GM18858 (cell line): ENCODE data around the gene TAF6.

Experiments
- ATAC-seq: cut with Tn5 transposase; IDR thresholded peaks from one replicate; pipeline ENCODE4 v1.9.1; 2021; ENCODE audit not compliant: unreplicated experiment

The TAF6 gene

DNA sequence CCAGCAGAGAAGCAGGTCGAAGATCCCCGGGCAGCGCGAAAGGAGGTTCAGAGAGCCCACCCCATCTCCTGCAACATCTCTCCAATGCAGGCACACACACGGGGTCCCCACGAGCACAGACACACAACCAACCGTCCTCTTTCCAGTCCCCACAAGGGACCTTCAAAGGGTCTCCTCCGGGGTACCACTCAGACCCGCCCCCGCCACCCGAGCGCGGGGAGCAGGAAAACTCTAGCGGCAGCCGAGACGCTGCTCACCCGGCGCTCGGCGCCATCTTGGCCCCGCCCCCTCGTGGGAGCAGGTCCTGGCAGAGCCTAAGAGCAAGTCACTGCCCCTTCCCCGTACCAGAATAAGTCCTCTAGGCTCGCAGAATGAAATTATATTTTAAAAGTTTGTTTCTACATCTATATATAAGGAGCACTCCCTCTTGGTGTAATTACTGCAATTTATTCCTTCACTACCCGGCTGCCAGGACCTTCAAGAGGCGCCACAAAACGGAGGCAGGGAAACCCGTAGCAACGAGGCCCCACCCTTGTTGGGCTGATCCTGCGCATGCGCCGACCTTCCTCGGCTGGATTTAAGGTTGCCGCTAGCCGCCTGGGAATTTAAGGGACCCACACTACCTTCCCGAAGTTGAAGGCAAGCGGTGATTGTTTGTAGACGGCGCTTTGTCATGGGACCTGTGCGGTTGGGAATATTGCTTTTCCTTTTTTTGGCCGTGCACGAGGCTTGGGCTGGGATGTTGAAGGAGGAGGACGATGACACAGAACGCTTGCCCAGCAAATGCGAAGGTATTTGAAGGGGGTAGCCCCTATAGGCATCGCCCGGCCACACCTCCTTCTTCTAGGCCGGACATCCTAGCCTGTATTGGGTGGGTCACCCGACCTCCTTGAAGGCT, at the start of gene TAF6, which contains the start of gene CNPY4:
Gene TAF6 (minus strand): TSS at position 287 of the 898 bp plus-strand sequence. CDS start 5,149 bp downstream, outside the sequence.
Gene CNPY4 (plus strand): TSS at position 563 of the 898 bp plus-strand sequence. CDS start 111 bp downstream, at position 674.
- peak; percentile 50 for ATAC-seq

GRCh38 chr7:100167912-100168323, 48.8 kb upstream of the TAF6 start:
- ATAC-seq, result no peak

- no peak for ATAC-seq
These were observed 48.1 kb upstream of the TAF6 start for GRCh38 chr7:100166970-100167911.

GRCh38 chr7:100166317-100166940, 47.3 kb upstream of the TAF6 start:
- ATAC-seq, result no peak

GRCh38 chr7:100163871-100164270, 44.7 kb upstream of the TAF6 start:
- no peak for ATAC-seq

DNA sequence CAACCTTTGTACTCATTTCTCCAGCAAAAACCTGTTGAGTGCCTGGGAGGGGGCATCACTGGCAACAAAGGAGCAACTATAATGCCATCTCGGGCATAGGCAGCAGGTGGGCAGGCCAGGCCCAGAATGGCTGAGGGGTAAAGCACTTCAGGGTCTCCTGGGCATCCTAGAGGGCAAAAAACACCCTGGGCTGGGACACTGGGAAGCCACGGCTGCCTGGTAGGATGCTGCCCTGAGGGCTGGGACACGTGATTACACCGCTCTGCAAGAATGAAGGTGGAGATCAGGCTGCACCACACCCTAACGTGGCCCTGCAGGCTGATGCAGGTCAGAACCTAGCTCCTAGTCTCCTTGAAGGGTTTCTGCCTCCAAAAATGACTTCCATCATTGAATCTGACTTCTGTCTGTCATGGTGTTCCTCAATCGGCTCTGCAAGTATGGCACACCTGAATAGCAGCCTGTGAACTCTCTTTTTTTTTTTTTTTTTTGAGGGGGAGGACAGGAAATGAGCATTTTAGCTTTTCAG, 43.9 kb upstream of the TAF6 start:
- no peak for ATAC-seq

- no peak for ATAC-seq
These were observed 40.9 kb upstream of the TAF6 start for GRCh38 chr7:100160067-100160466.

GRCh38 chr7:100159099-100159623, 40.0 kb upstream of the TAF6 start:
- ATAC-seq, result no peak

DNA sequence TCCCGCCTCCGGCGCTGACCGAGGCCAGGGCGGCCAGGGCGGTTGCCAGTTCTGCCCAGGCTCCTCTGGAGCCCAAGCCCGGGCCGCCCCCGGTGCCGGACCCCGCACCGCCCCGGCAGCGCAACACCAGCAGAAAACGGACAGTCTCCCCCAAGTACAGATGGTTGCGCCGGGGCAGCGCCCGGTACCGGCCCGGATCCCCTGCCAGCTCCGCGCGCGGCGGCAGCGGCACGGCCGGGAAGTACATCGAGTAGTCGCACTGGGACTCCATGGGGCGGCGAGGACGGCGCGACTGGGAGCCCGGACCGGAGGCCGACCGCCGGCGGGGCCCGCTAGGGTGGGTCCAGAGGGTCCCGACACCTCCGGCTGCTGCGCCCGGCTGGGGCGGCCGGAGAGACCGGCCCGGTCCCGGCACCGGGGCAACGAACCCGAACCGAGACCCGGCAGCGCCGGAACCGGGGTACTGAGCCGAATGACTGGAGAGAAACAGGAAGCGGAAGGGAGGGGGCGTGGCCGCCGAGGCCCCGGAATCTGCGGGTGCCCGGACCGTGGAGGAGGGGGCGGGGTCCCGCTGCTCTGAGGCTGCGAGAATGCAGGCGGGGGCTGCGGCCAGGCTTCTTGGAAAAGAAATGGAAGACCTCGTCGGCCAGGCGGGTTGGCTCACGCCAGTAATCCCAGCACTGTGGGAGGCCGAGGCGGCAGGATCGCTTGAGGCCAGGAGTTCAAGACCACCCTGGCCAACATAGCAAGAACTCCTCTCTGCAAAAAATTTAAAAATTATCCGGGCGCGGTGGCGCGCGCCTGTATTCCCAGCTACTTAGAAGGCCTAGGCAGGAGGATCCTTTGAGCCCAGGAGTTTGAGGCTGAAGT, 39.3 kb upstream of the TAF6 start, which contains the start of gene TRAPPC14:
Gene TRAPPC14 (minus strand): TSS at position 495 of the 870 bp plus-strand sequence. CDS start 224 bp downstream, at position 271.
- ATAC-seq, result peak; percentile 80

GRCh38 chr7:100157334-100158228, 38.4 kb upstream of the TAF6 start:
- ATAC-seq, result no peak

DNA sequence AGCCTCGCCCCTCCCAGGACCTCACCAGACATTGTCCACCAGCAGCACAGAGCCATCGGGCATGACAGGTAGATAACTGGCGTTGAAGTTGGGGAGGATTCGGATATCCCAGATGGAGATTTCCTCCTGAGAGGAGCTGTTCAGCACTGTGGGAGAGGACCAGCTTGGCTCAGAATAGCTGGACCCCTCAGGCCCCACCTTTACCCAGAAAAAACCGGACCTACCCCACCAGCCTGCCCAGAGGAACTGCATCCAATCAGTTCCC, 37.8 kb upstream of the TAF6 start:
- no peak for ATAC-seq

GRCh38 chr7:100156331-100157068, 37.3 kb upstream of the TAF6 start:
- ATAC-seq, result no peak

GRCh38 chr7:100155553-100156317, 36.6 kb upstream of the TAF6 start:
- no peak for ATAC-seq

DNA sequence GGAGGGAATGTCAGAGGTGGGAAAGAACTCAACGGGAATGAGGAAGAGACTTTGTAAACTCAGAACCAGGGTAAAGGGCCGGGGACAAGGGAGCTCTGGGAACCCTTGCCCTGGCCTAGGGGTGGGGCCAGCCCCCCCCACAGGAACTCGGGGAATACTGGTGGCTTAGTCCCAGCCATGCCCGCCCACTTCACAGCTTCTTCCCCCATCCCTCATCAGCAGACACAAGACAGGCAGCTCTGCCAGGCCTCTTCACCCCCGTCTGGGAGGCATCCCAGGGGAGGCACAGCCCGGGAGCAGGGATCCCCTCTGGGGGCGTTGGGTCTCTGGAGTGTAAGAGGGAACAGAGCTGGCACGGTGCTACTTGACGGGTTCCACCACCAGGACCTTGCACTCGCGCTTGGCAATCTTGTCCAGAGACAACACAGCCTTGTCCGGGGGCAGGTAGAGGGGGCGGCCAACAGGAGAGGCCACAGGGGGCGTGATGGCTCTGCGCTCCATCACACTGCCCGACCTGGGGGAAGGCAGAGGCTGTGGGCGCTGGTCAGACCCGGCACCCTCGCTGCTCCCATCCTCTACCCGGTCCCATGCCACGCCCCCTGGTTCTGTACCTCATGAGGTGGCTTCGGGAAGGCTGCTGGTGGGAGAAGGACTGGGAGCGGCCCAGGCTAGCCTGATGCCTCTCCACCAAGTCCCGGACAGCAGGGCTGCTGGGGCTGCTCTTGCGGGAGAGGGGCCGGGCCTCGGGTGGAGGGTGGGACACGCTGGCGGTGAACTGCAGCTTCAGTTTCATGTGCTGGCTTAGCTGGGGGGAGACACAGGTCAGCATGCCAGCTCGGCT, 35.7 kb upstream of the TAF6 start:
- ATAC-seq, result no peak

- no peak for ATAC-seq
These were observed 34.8 kb upstream of the TAF6 start for GRCh38 chr7:100153708-100154535.
